Pancreas (tissue), 10 donors: ENCODE results near the gene RTN3. TPM values are rescaled to one million over a fixed set of nuclear protein-coding genes. Genes with fewer than 3 reads are reported as not detected.

Source experiments
- ATAC-seq, 4 donors: fragments of 200-7000 bp; cut with Tn5 transposase; one replicate each; pipeline versions ENCODE4 v1.8.0 to v1.9.1; 2020; ENCODE audit warnings: mild to moderate bottlenecking in 4 of 4, moderate library complexity in 4 of 4
- DNase-seq, 6 donors: peaks; one replicate each; pipeline ENCODE4 v3.0.0-alpha.2; 2020
- FAIRE-seq: peaks from 2 replicates; lab custom pipeline; 2012; peaks lifted over from hg19 to GRCh38; lab: Jason Lieb, UNC
- H3K27ac ChIP-seq, 4 donors: fragments of 200-600 bp; sonication (generic); 1 replicate in 3 of 4; 2 replicates in 1 of 4; pipeline versions ENCODE4 v1.5.0 to v1.8.0; 2020
- H3K27me3 ChIP-seq, 4 donors: fragments of 200-600 bp; one replicate each; pipeline ENCODE4 v1.8.0; 2021
- H3K36me3 ChIP-seq, 3 donors: fragments of 200-600 bp; sonication (generic) in 1 of 3; one replicate each; pipeline versions ENCODE4 v1.5.0 to v1.8.0; 2020 to 2021
- H3K4me1 ChIP-seq, 3 donors: fragments of 200-600 bp; one replicate each; pipeline ENCODE4 v1.8.0; 2021
- H3K4me3 ChIP-seq, 4 donors: fragments of 200-600 bp; sonication (generic) in 2 of 4; one replicate each; pipeline versions ENCODE4 v1.5.0 to v1.8.0; 2020 to 2021
- H3K9me3 ChIP-seq, 4 donors: fragments of 200-600 bp; one replicate each; pipeline ENCODE4 v1.8.0; 2021
- CTCF ChIP-seq, 4 donors: fragments of 200-600 bp; sonication (generic) in 3 of 4; IDR thresholded peaks; one replicate each; pipeline versions ENCODE4 v1.5.0 to v1.8.0; 2021; ENCODE audit warnings: antibody characterized with exemption in 4 of 4
- WGBS, 2 donors: extraction: QIAGEN DNeasy Blood & Tissue Kit; methylation state at CpG; one replicate each; pipeline ENCODE4 v1.1.7; 2013; 5-methylcytosine and 5-hydroxymethylcytosine counted together
- intact Hi-C, 3 donors: fragments of 100-400 bp; cut with DNase I; formaldehyde crosslinking; loops; one replicate each; pipeline versions ENCODE4 v1.11.1 to v1.14.2; 2022
- polyA plus RNA-seq, 2 donors: library from polyadenylated mRNA; stranded (reverse); fragments of 200-250 nt; gene quantifications; one replicate each; pipeline ENCODE4 v1.2.3, GENCODE V29; 2013
- total RNA-seq, 6 donors: library from RNA; stranded (reverse); fragmentation: NEBNext Ultra II Directional in 4 of 6; extraction: Animal tissue kit (Norgen Biotek cat#: 25700) in 4 of 6; gene quantifications; one replicate each; pipeline versions ENCODE4 v1.2.1 to v1.2.4, GENCODE V29; 2021 to 2023
- donor health status: healthy with polysubstance abuse.
- donor health status: DM: no; HTN: no; CAD: no; lungs with moderate emphysema.
- donor health status: DM: no; HTN: no; CAD: no.
- donor health status: control.
- donor health status: control.
- donor health status: Bipolar disorder and iron deficiency.
- donor health status: DM: yes; HTN: yes; CAD: no.
- donor health status: DM: no; HTN: no; CAD: no.
- donor health status: DM: no; HTN: no; CAD: no.
- donor health status: DM: yes; HTN: yes; CAD: no.

Gene RTN3
- total and polyA plus RNA-seq, 8 donors, result 40.2 to 79.6 (median 63.9) TPM

- Histone ChIP-seq H3K4me1 (peaks cover 0 to 3% (median 0%) of the 10 kb centered on the region in 3 donors), H3K27me3 (no peaks in the 10 kb centered on the region), H3K9me3 (no peaks in the 10 kb centered on the region), H3K27ac (no peak overlapping the region), H3K36me3 (peaks cover 0 to 7% (median 0%) of the 10 kb centered on the region in 3 donors), H3K4me3 (peak overlapping the region in 3 of 4 donors; percentile 12 to 42 (median 39))
- no peak for TF ChIP-seq CTCF (IDR thresholded peaks at IDR 0.05)
- FAIRE-seq, result no peak
- intact Hi-C loops, result loop anchor here in 2 of 3 donors (10.0 kb wide), 2 partner anchors 71 to 181 kb away; partner anchors contain the start of gene MARK2 (in 1 of the 2)
- peak in 4 of 6 donors; percentile 38 to 76 (median 52) for DNase-seq
- no peak for ATAC-seq
- WGBS, 2 donors, result 86 to 87% methylated on average over 57 to 82 of the region's 82 CpGs
These were observed 82.4 kb downstream of the RTN3 start for GRCh38 chr11:63763496-63764339.

- ATAC-seq (no peak), DNase-seq (peak in 4 of 6 donors; percentile 14 to 57 (median 30)), FAIRE-seq (no peak)
- Histone ChIP-seq H3K4me1 (peaks cover 0 to 3% (median 0%) of the 10 kb centered on the region in 3 donors), H3K9me3 (no peaks in the 10 kb centered on the region), H3K4me3 (no peak overlapping the region), H3K27ac (peak overlapping the region in 1 of 4 donors; percentile 26), H3K27me3 (no peaks in the 10 kb centered on the region), H3K36me3 (peaks cover 0 to 7% (median 0%) of the 10 kb centered on the region in 3 donors)
- WGBS, 2 donors, result 79 to 81% methylated on average over 19 to 23 of the region's 23 CpGs
- TF ChIP-seq CTCF (IDR thresholded peaks at IDR 0.05), result no peak
- intact Hi-C loops, result loop anchor here in 2 of 3 donors (10.0 kb wide), 2 partner anchors 70 to 180 kb away; partner anchors contain the start of gene MARK2 (in 1 of the 2)
These were observed 83.0 kb downstream of the RTN3 start for GRCh38 chr11:63764340-63764678.

- Histone ChIP-seq H3K4me3 (peak overlapping the region in 2 of 4 donors; percentile 26 to 36), H3K4me1 (peaks cover 0 to 3% (median 0%) of the 10 kb centered on the region in 3 donors), H3K27ac (peak overlapping the region; percentile 12 to 62 (median 19)), H3K27me3 (no peaks in the 10 kb centered on the region), H3K36me3 (peaks cover 0 to 5% (median 0%) of the 10 kb centered on the region in 3 donors), H3K9me3 (no peaks in the 10 kb centered on the region)
- TF ChIP-seq CTCF (IDR thresholded peaks at IDR 0.05), result no peak
- FAIRE-seq, result no peak
- DNase-seq, result peak; percentile 58 to 90 (median 72)
- 33 to 37% methylated on average over 23 to 30 of the region's 30 CpGs for WGBS, 2 donors
- ATAC-seq, result peak; percentile 37 to 70 (median 50)
- intact Hi-C loops, result loop anchor here in 2 of 3 donors (5.0 to 10.0 kb wide), 3 partner anchors 70 to 182 kb away; partner anchors contain the start of gene MARK2 (in 1 of the 2)
These were observed 83.7 kb downstream of the RTN3 start for GRCh38 chr11:63764679-63765647.

- no peaks in the 10 kb centered on the region for H3K9me3 ChIP-seq
- intact Hi-C loops, result loop anchor here in 2 of 3 donors (5.0 to 10.0 kb wide), 3 partner anchors 69 to 182 kb away; partner anchors contain the start of gene MARK2 (in 1 of the 2)
- no peaks in the 10 kb centered on the region for H3K27me3 ChIP-seq
- H3K4me3 ChIP-seq, result no peak overlapping the region
- TF ChIP-seq CTCF (IDR thresholded peaks at IDR 0.05), result no peak
- H3K27ac ChIP-seq, result peak overlapping the region in 1 of 4 donors; percentile 46
- ATAC-seq (no peak), DNase-seq (peak in 5 of 6 donors; percentile 18 to 71 (median 34)), FAIRE-seq (no peak)
- 59 to 63% methylated on average over 18 of the region's 18 CpGs for WGBS, 2 donors
- no peaks in the 10 kb centered on the region for H3K36me3 ChIP-seq
- peaks cover 0 to 3% (median 0%) of the 10 kb centered on the region in 3 donors for H3K4me1 ChIP-seq
These were observed 84.5 kb downstream of the RTN3 start for GRCh38 chr11:63765688-63766241.
